Measurements from ENCODE around the gene RYK. TPM values are rescaled to one million over a fixed set of nuclear protein-coding genes. Genes with fewer than 3 reads are reported as not detected.

The RYK gene
- total RNA-seq, 1 experiment from 2014 or later, result 76.1 TPM

- H3K9me3 Mint-ChIP-seq (ENCODE audit: unreplicated experiment), result peaks cover 16% of the 10 kb centered on the region
- peaks cover 6% of the 10 kb centered on the region for H3K36me3 Mint-ChIP-seq (ENCODE audit: insufficient read depth, unreplicated experiment)
- H3K4me1 Mint-ChIP-seq (ENCODE audit: insufficient read depth, unreplicated experiment), result peaks cover 5% of the 10 kb centered on the region
- POLR2A ChIA-PET, result no interaction called here
- intact Hi-C loops (cut with micrococcal nuclease), result no loop called here
- H3K4me3 Mint-ChIP-seq (ENCODE audit: unreplicated experiment), result no peak overlapping the region
- no TSS peak for BruUV-seq (replicated peaks)
- CTCF ChIA-PET, result interaction anchor here (0.9 kb wide), 1 partner anchor 218 kb away, joined by 3 read pairs; no protein-coding TSS in a partner anchor
- H3K27ac Mint-ChIP-seq (ENCODE audit: low read depth, unreplicated experiment), result peak overlapping the region; percentile 65
- DNase-seq (ENCODE audit: unreplicated experiment), result no peak
- no peaks in the 10 kb centered on the region for H3K27me3 Mint-ChIP-seq (ENCODE audit: insufficient read depth, unreplicated experiment)
- TF ChIP-seq CTCF (IDR thresholded peaks at IDR 0.05; ENCODE audit: unreplicated experiment), result no peak
Observed at GRCh38 chr3:134145183-134145582, 105.5 kb downstream of the RYK start.

GRCh38 chr3:134144694-134145093, 106.0 kb downstream of the RYK start:
- intact Hi-C loops (cut with micrococcal nuclease), result no loop called here
- BruUV-seq (replicated peaks), result no TSS peak
- H3K27ac Mint-ChIP-seq (ENCODE audit: low read depth, unreplicated experiment), result peak overlapping the region; percentile 65

GRCh38 chr3:134143828-134144401, 106.7 kb downstream of the RYK start:
- Mint-ChIP-seq H3K27me3 (ENCODE audit: insufficient read depth, unreplicated experiment) (no peaks in the 10 kb centered on the region), H3K36me3 (ENCODE audit: insufficient read depth, unreplicated experiment) (peaks cover 6% of the 10 kb centered on the region), H3K9me3 (ENCODE audit: unreplicated experiment) (peaks cover 17% of the 10 kb centered on the region), H3K4me3 (ENCODE audit: unreplicated experiment) (no peak overlapping the region), H3K27ac (ENCODE audit: low read depth, unreplicated experiment) (no peak overlapping the region), H3K4me1 (ENCODE audit: insufficient read depth, unreplicated experiment) (peaks cover 5% of the 10 kb centered on the region)
- ChIA-PET POLR2A (interaction anchor here (0.9 kb wide), 1 partner anchor 237 kb away, joined by 3 read pairs; no protein-coding TSS in a partner anchor), CTCF (interaction anchor here (1.0 kb wide), 1 partner anchor 18 kb away, joined by 3 read pairs; no protein-coding TSS in a partner anchor)
- no TSS peak for BruUV-seq (replicated peaks)
- TF ChIP-seq CTCF (IDR thresholded peaks at IDR 0.05; ENCODE audit: unreplicated experiment), result no peak
- DNase-seq (ENCODE audit: unreplicated experiment), result no peak
- intact Hi-C loops (cut with micrococcal nuclease), result no loop called here

More at GRCh38 chr3:134144694-134145093, 106.0 kb downstream of the RYK start:
- Mint-ChIP-seq H3K36me3 (ENCODE audit: insufficient read depth, unreplicated experiment) (peaks cover 6% of the 10 kb centered on the region), H3K4me3 (ENCODE audit: unreplicated experiment) (no peak overlapping the region), H3K9me3 (ENCODE audit: unreplicated experiment) (peaks cover 16% of the 10 kb centered on the region), H3K27me3 (ENCODE audit: insufficient read depth, unreplicated experiment) (no peaks in the 10 kb centered on the region), H3K4me1 (ENCODE audit: insufficient read depth, unreplicated experiment) (peaks cover 5% of the 10 kb centered on the region)
- CTCF ChIA-PET, result interaction anchor here (0.9 to 1.0 kb wide), 2 partner anchors 17 to 218 kb away, joined by 3 read pairs; no protein-coding TSS in a partner anchor
- TF ChIP-seq CTCF (IDR thresholded peaks at IDR 0.05; ENCODE audit: unreplicated experiment), result no peak
- DNase-seq (ENCODE audit: unreplicated experiment), result no peak
- POLR2A ChIA-PET, result interaction anchor here (0.9 kb wide), 1 partner anchor 238 kb away, joined by 3 read pairs; no protein-coding TSS in a partner anchor

- H3K36me3 Mint-ChIP-seq (ENCODE audit: insufficient read depth, unreplicated experiment), result peaks cover 12% of the 10 kb centered on the region
- CTCF ChIA-PET, result interaction anchor here (0.8 kb wide), 1 partner anchor 11 kb away, joined by 3 read pairs; no protein-coding TSS in a partner anchor
- no peak overlapping the region for H3K4me3 Mint-ChIP-seq (ENCODE audit: unreplicated experiment)
- BruUV-seq (replicated peaks), result no TSS peak
- no peaks in the 10 kb centered on the region for H3K27me3 Mint-ChIP-seq (ENCODE audit: insufficient read depth, unreplicated experiment)
- intact Hi-C loops (cut with micrococcal nuclease), result no loop called here
- POLR2A ChIA-PET, result no interaction called here
- no peak for DNase-seq (ENCODE audit: unreplicated experiment)
- no peak for TF ChIP-seq CTCF (IDR thresholded peaks at IDR 0.05; ENCODE audit: unreplicated experiment)
- no peaks in the 10 kb centered on the region for H3K4me1 Mint-ChIP-seq (ENCODE audit: insufficient read depth, unreplicated experiment)
- H3K9me3 Mint-ChIP-seq (ENCODE audit: unreplicated experiment), result peaks cover 20% of the 10 kb centered on the region
- H3K27ac Mint-ChIP-seq (ENCODE audit: low read depth, unreplicated experiment), result no peak overlapping the region
Observed at GRCh38 chr3:134136604-134137003, 114.1 kb downstream of the RYK start.
